H1 (cell line): ENCODE measurements around the gene SNRNP70. TPM values are rescaled to one million over a fixed set of nuclear protein-coding genes. Genes with fewer than 3 reads are reported as not detected.

Experiments
- ASH2L ChIP-seq: fragments of 200-600, 300-600 bp; sonication (generic); IDR thresholded peaks from one replicate; pipeline ENCODE4 v1.7.1; 2017; ENCODE audit warnings: low read length
- ATF2 ChIP-seq: IDR thresholded peaks from 2 replicates; pipeline ENCODE4 v1.6.1; 2012; ENCODE audit warnings: low read length, inconsistent platforms
- CEBPB ChIP-seq: IDR thresholded peaks from 2 replicates; pipeline ENCODE4 v1.6.1; 2012; ENCODE audit warnings: low read depth, low read length
- EGR1 ChIP-seq: IDR thresholded peaks from 2 replicates; pipeline ENCODE4 v1.6.1; 2011; ENCODE audit warnings: low read depth, low read length, borderline replicate concordance
- GTF2F1 ChIP-seq: IDR thresholded peaks from 2 replicates; pipeline ENCODE4 v1.6.1; 2012; ENCODE audit warnings: low read depth, low read length, improper control_type of control experiment, borderline replicate concordance
- HDAC6 ChIP-seq: IDR thresholded peaks from one replicate; pipeline ENCODE4 v1.7.1; 2012; ENCODE audit warnings: low read depth, mild to moderate bottlenecking, inconsistent platforms, low read length, moderate library complexity
- KDM1A ChIP-seq: fragments of 200-600, 300-600 bp; sonication (generic); IDR thresholded peaks from 2 replicates; pipeline ENCODE4 v1.7.1; 2016; ENCODE audit warnings: mild to moderate bottlenecking, low read length, borderline replicate concordance
- KDM5A ChIP-seq: fragments of 200-600 bp; IDR thresholded peaks from 2 replicates; pipeline ENCODE4 v1.7.1; 2012; ENCODE audit warnings: mild to moderate bottlenecking, low read length, inconsistent platforms, mixed read lengths
- MAFK ChIP-seq: IDR thresholded peaks from 2 replicates; pipeline ENCODE4 v1.6.1; 2012; ENCODE audit warnings: low read depth, mild to moderate bottlenecking, improper control_type of control experiment, low read length
- MAX ChIP-seq: IDR thresholded peaks from 2 replicates; pipeline ENCODE4 v1.6.1; 2012; ENCODE audit warnings: inconsistent platforms
- NANOG ChIP-seq: IDR thresholded peaks from 2 replicates; pipeline ENCODE4 v1.6.1; 2011; ENCODE audit warnings: low read length, low read depth, mild to moderate bottlenecking, inconsistent platforms; ENCODE audit not compliant: insufficient read depth, poor library complexity, severe bottlenecking
- RAD21 ChIP-seq, 2 experiments: IDR thresholded peaks in 1 of 2; conservative IDR thresholded peaks in 1 of 2; 2 replicates each; pipeline ENCODE4 v1.6.1; 2011; ENCODE audit warnings: low read depth in 2 of 2, low read length in 2 of 2, improper control_type of control experiment in 1 of 2, inconsistent platforms in 1 of 2, mild to moderate bottlenecking in 1 of 2, moderate library complexity in 1 of 2
- RBBP5 ChIP-seq: IDR thresholded peaks from 2 replicates; pipeline ENCODE4 v1.7.1; 2012; ENCODE audit warnings: low read depth, mild to moderate bottlenecking, inconsistent platforms, low read length, moderate library complexity, borderline replicate concordance
- SAP30 ChIP-seq: fragments of 300-600 bp; sonication (generic); IDR thresholded peaks from 2 replicates; pipeline ENCODE4 v1.7.1; 2012; ENCODE audit warnings: low read length, moderate library complexity, mild to moderate bottlenecking, inconsistent platforms; ENCODE audit not compliant: insufficient read depth, insufficient replicate concordance
- SIN3A ChIP-seq, 2 experiments: IDR thresholded peaks in 1 of 2; conservative IDR thresholded peaks in 1 of 2; 2 replicates each; pipeline ENCODE4 v1.6.1; 2011 to 2012; ENCODE audit warnings: low read length in 2 of 2, improper control_type of control experiment in 1 of 2, low read depth in 1 of 2, mild to moderate bottlenecking in 1 of 2
- SIRT6 ChIP-seq: IDR thresholded peaks from one replicate; pipeline ENCODE4 v1.7.1; 2012; ENCODE audit warnings: low read length, inconsistent platforms
- SIX5 ChIP-seq: IDR thresholded peaks from 2 replicates; pipeline ENCODE4 v1.6.1; 2011; ENCODE audit warnings: mild to moderate bottlenecking, low read depth, low read length
- SUZ12 ChIP-seq: fragments of 200-600 bp; sonication (generic); IDR thresholded peaks from 2 replicates; pipeline ENCODE4 v1.6.1; 2012; ENCODE audit warnings: mild to moderate bottlenecking, inconsistent platforms, low read length, moderate library complexity, mixed read lengths
- TAF1 ChIP-seq: IDR thresholded peaks from 2 replicates; pipeline ENCODE4 v1.6.1; 2011; ENCODE audit warnings: mild to moderate bottlenecking, low read depth, low read length
- TBP ChIP-seq: IDR thresholded peaks from 2 replicates; pipeline ENCODE4 v1.6.1; 2011; ENCODE audit warnings: low read depth, low read length, improper control_type of control experiment
- YY1 ChIP-seq: IDR thresholded peaks from 2 replicates; pipeline ENCODE4 v1.6.1; 2011; ENCODE audit warnings: low read depth, mild to moderate bottlenecking, low read length
- ZNF274 ChIP-seq: IDR thresholded peaks from 2 replicates; pipeline ENCODE4 v1.7.0; 2012; ENCODE audit warnings: low read length, borderline replicate concordance; ENCODE audit errors: extremely low read depth
- polyA plus RNA-seq, 7 experiments: library from polyadenylated mRNA; depleted of rRNA in 3 of 7; stranded (reverse) in 5 of 7; unstranded in 2 of 7; fragments of >200 nt in 5 of 7; fragments of 200-250 nt in 2 of 7; gene quantifications; 1 replicate in 5 of 7; 2 replicates in 1 of 7; 4 replicates in 1 of 7; pipeline versions ENCODE4 v1.2.1 to v1.2.3, GENCODE V29; 2011 to 2013; ENCODE audit warnings: missing spikeins in 2 of 7, mixed read lengths in 2 of 7
- total RNA-seq: library from RNA; stranded (reverse); fragmentation: NEBNext Ultra II Directional; extraction: Animal tissue kit (Norgen Biotek cat#: 25700); gene quantifications from 2 replicates; pipeline ENCODE4 v1.2.1, GENCODE V29; 2021

The SNRNP70 gene
- total and polyA plus RNA-seq, 2 of the 8 experiments (the other 6 are each of a cell fraction or from before 2014, with no cell fraction given): 231 to 235 TPM

DNA sequence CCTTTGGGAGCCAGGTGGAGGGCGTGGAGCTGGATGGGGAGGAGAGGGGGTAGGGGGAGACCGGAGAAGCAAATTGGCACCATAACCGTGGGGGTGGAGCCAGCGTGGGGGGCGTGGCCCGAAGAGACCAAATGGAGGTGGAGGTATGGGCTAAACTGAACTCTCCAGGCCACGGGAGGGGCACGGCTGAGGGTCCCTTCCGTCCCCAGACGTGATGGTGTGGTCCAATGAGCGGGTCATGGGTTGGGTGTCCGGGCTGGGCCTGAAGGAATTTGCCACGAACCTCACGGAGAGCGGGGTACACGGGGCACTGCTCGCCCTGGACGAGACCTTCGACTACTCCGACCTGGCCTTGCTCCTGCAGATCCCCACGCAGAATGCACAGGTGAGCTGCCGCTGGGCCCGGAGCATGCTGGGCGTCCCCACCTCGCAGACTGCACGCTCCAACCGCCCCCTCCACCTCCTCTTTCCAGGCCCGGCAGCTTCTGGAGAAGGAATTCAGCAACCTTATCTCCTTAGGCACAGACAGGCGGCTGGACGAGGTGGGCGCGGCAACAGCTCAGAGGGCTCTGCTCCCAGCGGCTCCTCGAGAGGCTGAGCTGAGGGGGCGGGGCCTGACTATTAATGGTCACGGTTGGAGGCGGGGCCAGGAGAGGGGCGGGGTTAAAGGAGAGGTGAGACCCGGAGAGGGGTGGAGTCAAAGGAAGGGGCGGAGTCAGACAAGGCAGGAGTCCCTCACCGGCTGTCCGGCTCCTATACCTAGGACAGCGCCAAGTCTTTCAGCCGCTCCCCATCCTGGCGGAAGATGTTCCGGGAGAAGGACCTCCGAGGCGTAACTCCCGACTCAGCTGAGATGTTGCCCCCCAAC lies 63.8 kb downstream of the SNRNP70 start (continued):
- peak in 1 of 2 experiments; percentile 72; a peak in 1 of 4 replicates for TF ChIP-seq SIN3A (conservative IDR thresholded peaks at IDR 0.05 in 1 of 2, IDR thresholded peaks at IDR 0.05 in 1 of 2; ENCODE audit: low read depth in 1 of 2, low read length in 2 of 2)
- TF ChIP-seq KDM5A: no peak
- no peak; the same call in 1 of the 2 replicates for TF ChIP-seq EGR1
- TF ChIP-seq SIX5: peak; percentile 40
- TF ChIP-seq MAX: peak; percentile 18; the same call in 1 of the 2 replicates
- TF ChIP-seq SAP30: no peak
- no peak for TF ChIP-seq HDAC6
- no peak for TF ChIP-seq CEBPB
- no peak for TF ChIP-seq NANOG
- TF ChIP-seq ASH2L: no peak
- TF ChIP-seq TAF1: peak; percentile 78
- no peak for TF ChIP-seq RBBP5
- no peak for TF ChIP-seq SUZ12
- no peak for TF ChIP-seq MAFK
- 0 out of 2 replicates have a peak, but pooled peaks have one; percentile 11 for TF ChIP-seq ATF2
- no peak for TF ChIP-seq SIRT6
- no peak for TF ChIP-seq RAD21 (IDR thresholded peaks at IDR 0.05 in 1 of 2, conservative IDR thresholded peaks at IDR 0.05 in 1 of 2; ENCODE audit: low read depth in 2 of 2, low read length in 2 of 2)
- no peak for TF ChIP-seq ZNF274
- TF ChIP-seq GTF2F1: no peak
- peak; percentile 81 for TF ChIP-seq TBP
- TF ChIP-seq YY1: no peak
- no peak for TF ChIP-seq KDM1A
